GM12878 (cell line): ENCODE measurements around the gene ADGRD2. TPM values are rescaled to one million over a fixed set of nuclear protein-coding genes. Genes with fewer than 3 reads are reported as not detected.

Source experiments
- CEBPB ChIP-seq, 2 experiments: fragments of 150-350 bp in 1 of 2; IDR thresholded peaks; 2 replicates each; pipeline ENCODE4 v1.6.1; 2012 to 2014; ENCODE audit warnings: low read depth in 2 of 2, low read length in 2 of 2, borderline replicate concordance in 1 of 2, inconsistent platforms in 1 of 2
- CHD2 ChIP-seq: IDR thresholded peaks from 2 replicates; pipeline ENCODE4 v1.6.1; 2011; ENCODE audit warnings: low read depth, low read length, improper control_type of control experiment, borderline replicate concordance
- EED ChIP-seq: sonication (generic); IDR thresholded peaks from 2 replicates; pipeline ENCODE4 v1.6.1; 2016; ENCODE audit warnings: antibody characterized with exemption, low read depth
- ESRRA ChIP-seq: IDR thresholded peaks from 2 replicates; pipeline ENCODE4 v1.6.1; 2012; ENCODE audit warnings: mild to moderate bottlenecking, low read length, improper control_type of control experiment
- GATAD2B ChIP-seq: fragments of 450-650 bp; conservative IDR thresholded peaks from 2 replicates; pipeline ENCODE4 v1.6.1; 2017; ENCODE audit warnings: low read depth, mild to moderate bottlenecking, moderate library complexity
- HDAC2 ChIP-seq: fragments of 200-600 bp; sonication (generic); IDR thresholded peaks from 2 replicates; pipeline ENCODE4 v1.6.1; 2017
- IRF4 ChIP-seq: IDR thresholded peaks from 2 replicates; pipeline ENCODE4 v1.6.1; 2011; ENCODE audit warnings: low read depth, low read length
- KLF5 ChIP-seq: fragments of 450-650 bp; IDR thresholded peaks from 2 replicates; pipeline ENCODE4 v1.6.1; 2014; ENCODE audit warnings: mild to moderate bottlenecking; ENCODE audit not compliant: partially characterized antibody
- MXI1 ChIP-seq: fragments of 150-350 bp; IDR thresholded peaks from 2 replicates; pipeline ENCODE4 v1.6.1; 2011; ENCODE audit warnings: low read depth, mild to moderate bottlenecking, inconsistent platforms, low read length, improper control_type of control experiment
- MYC ChIP-seq: IDR thresholded peaks from 2 replicates; pipeline ENCODE4 v1.6.1; 2011; ENCODE audit warnings: mild to moderate bottlenecking, low read length, moderate library complexity, inconsistent platforms; ENCODE audit not compliant: insufficient read depth, insufficient replicate concordance, insufficient read length, severe bottlenecking
- NBN ChIP-seq: fragments of 450-650 bp; IDR thresholded peaks from 2 replicates; pipeline ENCODE4 v1.6.1; 2016
- PRDM15 ChIP-seq: fragments of 450-650 bp; formaldehyde crosslinking; IDR thresholded peaks from 2 replicates; pipeline ENCODE4 v1.4.0; 2020; ENCODE audit warnings: mild to moderate bottlenecking, moderate library complexity
- RBBP5 ChIP-seq: fragments of 200-600 bp; sonication (generic); conservative IDR thresholded peaks from 2 replicates; pipeline ENCODE4 v1.6.1; 2016
- SRF ChIP-seq, 2 experiments: IDR thresholded peaks; 2 replicates each; pipeline ENCODE4 v1.6.1; 2011; ENCODE audit warnings: low read depth in 2 of 2, low read length in 2 of 2, mild to moderate bottlenecking in 1 of 2, moderate library complexity in 1 of 2
- TCF3 ChIP-seq: IDR thresholded peaks from 2 replicates; pipeline ENCODE4 v1.6.1; 2012; ENCODE audit warnings: low read depth, mild to moderate bottlenecking, low read length, borderline replicate concordance; ENCODE audit not compliant: insufficient read depth
- polyA plus RNA-seq, 11 experiments: library from polyadenylated mRNA; depleted of rRNA in 4 of 11; unstranded in 6 of 11; stranded (reverse) in 5 of 11; fragments of >200 nt; fragmentation: Nextera tagmentation in 4 of 11; fragmentation: Illumina TruSeq in 1 of 11; extraction: Ambion mirVana in 4 of 11; extraction: Trizol in 1 of 11; gene quantifications; 1 replicate in 1 of 11; 2 replicates in 10 of 11; pipeline versions ENCODE4 v1.2.1 to v1.2.3, GENCODE V29; 2011 to 2016; ENCODE audit warnings: inconsistent platforms in 2 of 11, missing spikeins in 2 of 11, low read depth in 1 of 11
- total RNA-seq, 4 experiments: library from RNA; depleted of rRNA in 3 of 4; stranded (reverse); fragments of >200 nt in 3 of 4; fragmentation: Illumina TruSeq in 1 of 4; extraction: Trizol in 1 of 4; gene quantifications; 2 replicates each; pipeline versions ENCODE4 v1.2.1 to v1.2.3, GENCODE V29; 2013 to 2021
- TF ChIP-seq, protein P1 (sequence below): fragments of 450-650 bp; formaldehyde crosslinking; IDR thresholded peaks from 2 replicates; pipeline ENCODE4 v1.4.0; 2022; ENCODE audit warnings: mild to moderate bottlenecking, moderate library complexity

The ADGRD2 gene
- total and polyA plus RNA-seq, 10 of the 15 experiments (the other 5 are each of a cell fraction or from before 2014, with no cell fraction given): not detected

GRCh38 chr9:124518116-124518515, 67.9 kb downstream of the ADGRD2 start (continued):
- TF ChIP-seq MYC: no peak
- no peak for TF ChIP-seq PRDM15 (CRISPR knock-in tag)
- TF ChIP-seq MXI1: no peak
- no peak for TF ChIP-seq NBN
- no peak for TF ChIP-seq HDAC2
- no peak for TF ChIP-seq IRF4
- TF ChIP-seq CHD2: no peak
- no peak for TF ChIP-seq TCF3
- TF ChIP-seq EED: no peak
- no peak for TF ChIP-seq SRF (IDR thresholded peaks at IDR 0.05; ENCODE audit: low read depth in 2 of 2, low read length in 2 of 2)
- TF ChIP-seq GATAD2B: no peak
- TF ChIP-seq KLF5: no peak
- TF ChIP-seq CEBPB (IDR thresholded peaks at IDR 0.05; ENCODE audit: borderline replicate concordance in 1 of 2, low read depth in 2 of 2, low read length in 2 of 2): no peak
- no peak for TF ChIP-seq ESRRA
- TF ChIP-seq, protein P1, sequence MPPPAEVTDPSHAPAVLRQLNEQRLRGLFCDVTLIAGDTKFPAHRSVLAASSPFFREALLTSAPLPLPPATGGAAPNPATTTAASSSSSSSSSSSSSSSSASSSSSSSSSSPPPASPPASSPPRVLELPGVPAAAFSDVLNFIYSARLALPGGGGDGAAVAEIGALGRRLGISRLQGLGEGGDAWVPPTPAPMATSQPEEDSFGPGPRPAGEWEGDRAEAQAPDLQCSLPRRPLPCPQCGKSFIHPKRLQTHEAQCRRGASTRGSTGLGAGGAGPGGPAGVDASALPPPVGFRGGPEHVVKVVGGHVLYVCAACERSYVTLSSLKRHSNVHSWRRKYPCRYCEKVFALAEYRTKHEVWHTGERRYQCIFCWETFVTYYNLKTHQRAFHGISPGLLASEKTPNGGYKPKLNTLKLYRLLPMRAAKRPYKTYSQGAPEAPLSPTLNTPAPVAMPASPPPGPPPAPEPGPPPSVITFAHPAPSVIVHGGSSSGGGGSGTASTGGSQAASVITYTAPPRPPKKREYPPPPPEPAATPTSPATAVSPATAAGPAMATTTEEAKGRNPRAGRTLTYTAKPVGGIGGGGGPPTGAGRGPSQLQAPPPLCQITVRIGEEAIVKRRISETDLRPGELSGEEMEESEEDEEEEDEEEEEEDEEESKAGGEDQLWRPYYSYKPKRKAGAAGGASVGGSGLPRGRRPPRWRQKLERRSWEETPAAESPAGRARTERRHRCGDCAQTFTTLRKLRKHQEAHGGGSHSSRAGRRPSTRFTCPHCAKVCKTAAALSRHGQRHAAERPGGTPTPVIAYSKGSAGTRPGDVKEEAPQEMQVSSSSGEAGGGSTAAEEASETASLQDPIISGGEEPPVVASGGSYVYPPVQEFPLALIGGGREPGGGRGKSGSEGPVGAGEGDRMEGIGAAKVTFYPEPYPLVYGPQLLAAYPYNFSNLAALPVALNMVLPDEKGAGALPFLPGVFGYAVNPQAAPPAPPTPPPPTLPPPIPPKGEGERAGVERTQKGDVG: no peak
- TF ChIP-seq RBBP5: no peak
